GM23248 (cell line): Measurements from ENCODE around the gene LIMD2.

ENCODE experiments used
- EZH2 ChIP-seq: fragments of 200-600 bp; sonication (generic); IDR thresholded peaks from 2 replicates; pipeline ENCODE4 v1.6.1; 2018; ENCODE audit warnings: antibody characterized with exemption, mild to moderate bottlenecking; ENCODE audit not compliant: insufficient read depth, poor library complexity, severe bottlenecking
- EZH2phosphoT487 ChIP-seq: fragments of 200-600 bp; sonication (generic); IDR thresholded peaks from 2 replicates; pipeline ENCODE4 v1.6.1; 2018; ENCODE audit warnings: antibody characterized with exemption, moderate library complexity, mild to moderate bottlenecking, low read depth; ENCODE audit not compliant: insufficient read depth

DNA sequence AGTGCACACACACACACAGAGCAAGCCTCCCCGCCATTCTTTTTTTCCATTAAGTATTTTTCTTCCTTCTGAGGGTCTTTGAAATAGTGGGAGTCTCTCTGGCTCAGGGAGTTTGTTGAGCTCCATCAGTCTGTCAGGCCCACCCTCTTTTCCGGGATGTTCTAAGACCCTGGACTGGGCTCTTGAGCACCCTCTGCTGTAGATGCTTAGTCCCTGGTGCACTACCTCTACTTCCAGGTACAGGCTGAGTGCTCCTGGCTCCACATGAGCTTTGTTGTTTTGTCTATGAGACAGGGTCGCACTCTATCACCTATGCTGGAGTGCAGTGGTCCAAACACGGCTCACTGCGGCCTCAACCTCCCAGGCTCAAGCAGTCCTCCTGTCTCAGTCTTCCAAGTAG lies 20.7 kb downstream of the LIMD2 start:
- TF ChIP-seq EZH2: no peak
- no peak for TF ChIP-seq EZH2phosphoT487
